Glomerular visceral epithelial cell (primary cell): ENCODE data around the gene CD99.

ENCODE experiments used
- DNase-seq: peaks from one replicate; pipeline ENCODE4 v3.0.0-alpha.2; 2016; ENCODE audit errors: extremely low spot score

CD99 gene, protein sequence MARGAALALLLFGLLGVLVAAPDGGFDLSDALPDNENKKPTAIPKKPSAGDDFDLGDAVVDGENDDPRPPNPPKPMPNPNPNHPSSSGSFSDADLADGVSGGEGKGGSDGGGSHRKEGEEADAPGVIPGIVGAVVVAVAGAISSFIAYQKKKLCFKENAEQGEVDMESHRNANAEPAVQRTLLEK

DNA sequence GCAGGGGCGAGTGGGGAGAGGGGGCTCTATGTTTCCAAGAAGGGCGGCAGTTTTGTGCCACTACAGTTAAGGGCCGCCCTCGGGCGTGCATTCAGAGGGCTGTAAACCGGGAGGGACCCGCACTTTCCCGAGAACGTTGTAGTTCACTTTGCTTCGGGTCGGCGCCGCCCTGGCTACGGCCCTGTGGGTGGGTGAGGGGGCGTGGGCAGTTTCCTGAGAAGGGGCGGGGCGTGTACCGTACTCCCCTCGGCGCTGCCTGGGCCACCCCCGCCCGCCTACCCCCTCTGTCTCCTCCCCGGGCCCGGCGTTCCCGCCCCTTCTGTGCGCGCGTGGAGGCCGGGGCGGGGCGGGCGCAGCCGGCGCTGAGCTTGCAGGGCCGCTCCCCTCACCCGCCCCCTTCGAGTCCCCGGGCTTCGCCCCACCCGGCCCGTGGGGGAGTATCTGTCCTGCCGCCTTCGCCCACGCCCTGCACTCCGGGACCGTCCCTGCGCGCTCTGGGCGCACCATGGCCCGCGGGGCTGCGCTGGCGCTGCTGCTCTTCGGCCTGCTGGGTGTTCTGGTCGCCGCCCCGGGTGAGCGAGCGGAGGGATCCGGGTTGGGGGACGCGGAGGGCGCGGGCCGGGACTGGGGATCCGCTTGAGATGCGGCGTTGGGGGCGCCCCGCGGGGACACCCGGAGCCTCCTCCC lies at the start of gene CD99:
CD99 (plus strand) TSS at position 440 of the 687 bp plus-strand sequence; CDS start at position 506, 66 bp downstream.
- peak; percentile 93 for DNase-seq

DNA sequence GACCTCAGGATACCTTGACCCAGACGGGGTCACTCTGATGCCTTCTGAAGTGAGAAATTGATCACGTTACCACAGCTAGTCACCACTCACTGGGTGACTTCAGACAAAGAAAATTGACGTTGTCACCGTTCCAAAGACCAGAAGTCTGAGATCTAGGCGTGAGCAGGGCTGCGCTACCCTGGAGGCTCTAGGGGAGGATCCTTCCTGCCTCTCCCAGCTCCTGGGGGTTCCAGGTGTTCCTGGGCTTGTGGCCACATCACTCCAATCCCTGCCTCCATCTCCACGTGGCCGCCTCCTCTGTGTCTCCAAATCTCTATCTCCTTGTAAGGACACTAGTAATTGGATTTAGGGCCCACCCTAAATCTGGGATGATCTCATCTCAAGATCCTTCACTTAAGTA lies 48.9 kb upstream of the CD99 start:
- DNase-seq = no peak

DNA sequence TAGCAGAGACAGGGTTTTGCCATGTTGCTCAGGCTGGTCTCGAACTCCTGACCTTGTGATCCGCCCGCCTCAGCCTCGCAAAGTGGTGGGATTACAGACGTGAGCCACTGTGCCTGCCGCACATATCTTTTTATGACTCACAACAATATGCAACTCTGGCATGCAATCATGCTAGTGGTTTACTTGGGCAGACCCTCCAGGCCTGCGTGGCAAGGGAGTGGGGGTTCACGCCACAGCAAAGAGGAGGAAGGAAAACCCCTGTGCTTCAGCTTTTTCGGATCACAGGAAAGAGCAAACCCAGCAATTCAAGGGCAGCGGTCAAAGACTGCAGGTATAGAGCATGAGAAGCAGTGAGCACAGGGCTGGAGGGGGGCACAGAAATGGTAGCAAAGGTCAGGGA lies 48.3 kb upstream of the CD99 start:
- no peak for DNase-seq

DNA sequence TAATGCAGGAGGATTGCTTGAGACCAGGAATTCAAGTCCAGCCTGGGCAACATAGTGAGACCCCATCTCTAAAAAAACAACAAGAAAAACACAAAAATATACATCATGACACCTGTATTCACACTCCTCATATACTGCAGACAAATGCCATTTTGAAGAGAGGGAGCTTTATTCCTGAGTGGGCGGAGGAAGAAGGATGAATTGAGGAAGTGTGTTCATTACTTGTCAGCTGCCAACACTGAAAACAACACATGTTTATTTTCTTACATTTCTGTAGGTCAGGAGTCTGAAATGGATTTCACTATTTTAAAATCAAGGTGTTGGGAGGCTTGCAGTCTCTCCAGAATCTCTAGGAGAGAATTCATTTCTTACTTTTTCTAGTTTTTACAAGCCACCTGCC lies 47.2 kb upstream of the CD99 start:
- DNase-seq = no peak

DNA sequence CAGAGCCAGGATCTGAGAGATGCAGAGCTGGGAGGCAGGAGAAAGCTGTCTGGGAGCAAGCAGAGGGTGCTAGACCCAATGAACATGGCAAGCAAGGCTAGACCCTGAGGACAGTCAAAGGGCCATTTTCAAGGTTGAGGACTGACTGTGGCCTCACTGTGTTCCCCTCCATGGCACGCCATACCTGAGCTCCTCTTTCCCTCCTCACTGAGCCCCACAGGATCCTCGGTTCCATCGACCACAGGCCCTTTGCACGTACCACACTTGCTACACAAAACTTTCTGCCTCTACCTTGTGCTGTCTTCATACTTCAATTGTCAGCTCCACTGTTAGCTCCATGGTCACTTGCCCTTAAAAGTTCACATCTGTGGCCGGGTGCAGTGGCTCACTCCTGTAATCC lies 45.5 kb upstream of the CD99 start:
- DNase-seq = no peak

DNA sequence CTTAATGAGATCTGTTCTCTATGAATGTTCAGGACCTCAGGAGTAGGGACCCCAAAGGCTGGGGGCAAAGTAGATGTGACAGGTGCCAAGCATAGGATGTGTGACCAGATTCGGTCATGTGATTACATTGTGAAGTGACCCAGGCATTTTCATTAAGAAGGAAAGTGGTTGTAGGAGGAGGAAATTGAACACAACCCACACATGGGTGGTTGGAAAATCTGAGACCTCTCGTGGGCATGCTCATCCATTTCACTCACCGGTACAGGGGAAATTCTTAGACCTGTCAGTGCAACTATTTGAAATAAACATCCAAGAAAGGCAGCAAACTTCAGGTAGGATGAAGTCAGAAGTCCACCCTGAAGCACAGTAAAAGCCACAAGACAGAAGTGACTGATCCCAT lies 43.5 kb upstream of the CD99 start:
- DNase-seq = no peak

DNA sequence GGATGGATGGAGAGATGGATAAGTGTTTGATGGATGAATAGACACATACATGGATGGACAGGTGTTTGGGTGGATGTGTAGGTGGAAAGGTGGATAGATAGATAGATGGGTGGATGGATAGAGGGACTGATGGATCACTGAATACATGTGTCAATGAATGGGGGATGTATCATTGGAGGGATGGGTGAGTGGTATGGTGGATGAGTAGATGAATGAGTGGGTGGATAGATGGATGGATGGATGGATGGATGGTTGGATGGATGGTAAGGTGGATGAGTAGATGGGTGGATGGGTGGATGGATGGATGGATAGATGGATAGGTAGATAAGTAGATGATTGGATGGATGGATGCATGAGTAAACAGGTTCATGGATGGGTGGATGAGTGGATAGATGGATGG lies 41.1 kb upstream of the CD99 start:
- no peak for DNase-seq

DNA sequence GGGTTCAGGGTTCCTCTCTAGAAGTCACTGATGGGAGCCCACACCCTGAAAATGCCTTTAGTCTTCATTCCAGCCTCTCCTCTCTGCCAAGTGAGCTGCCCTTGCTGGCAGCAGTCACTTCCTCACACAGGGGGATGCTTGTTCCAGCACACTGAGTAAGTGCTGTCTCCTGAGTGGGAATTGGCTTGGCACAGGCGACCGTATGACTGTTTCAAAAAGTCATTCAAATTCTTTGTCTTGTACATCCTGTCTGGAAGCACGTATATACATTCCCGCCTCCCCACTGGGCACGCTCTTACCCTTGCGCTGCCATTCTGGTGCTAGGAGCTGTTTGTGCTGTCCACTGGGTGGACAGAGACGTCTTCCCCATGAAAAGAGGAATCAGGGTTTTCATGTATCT lies 40.2 kb upstream of the CD99 start:
- DNase-seq = no peak

DNA sequence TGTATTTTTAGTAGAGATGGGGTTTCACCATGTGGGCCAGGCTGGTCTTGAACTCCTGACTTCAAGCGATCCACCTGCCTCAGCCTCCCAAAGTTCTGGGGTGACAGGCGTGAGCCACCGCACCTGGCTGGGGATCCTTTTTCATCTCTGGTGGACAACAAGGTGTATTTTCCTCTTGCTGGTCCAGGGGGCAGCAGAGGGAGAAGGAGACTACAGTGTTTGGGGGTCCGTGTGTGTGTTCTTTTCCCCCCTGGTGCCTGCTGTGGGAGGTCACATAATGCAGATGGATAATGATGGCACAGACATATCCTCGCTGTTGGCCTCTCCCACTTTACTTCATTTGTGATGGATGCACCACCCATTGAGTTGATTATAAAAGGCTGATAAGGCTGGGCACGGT lies 39.0 kb upstream of the CD99 start:
- DNase-seq = no peak

DNA sequence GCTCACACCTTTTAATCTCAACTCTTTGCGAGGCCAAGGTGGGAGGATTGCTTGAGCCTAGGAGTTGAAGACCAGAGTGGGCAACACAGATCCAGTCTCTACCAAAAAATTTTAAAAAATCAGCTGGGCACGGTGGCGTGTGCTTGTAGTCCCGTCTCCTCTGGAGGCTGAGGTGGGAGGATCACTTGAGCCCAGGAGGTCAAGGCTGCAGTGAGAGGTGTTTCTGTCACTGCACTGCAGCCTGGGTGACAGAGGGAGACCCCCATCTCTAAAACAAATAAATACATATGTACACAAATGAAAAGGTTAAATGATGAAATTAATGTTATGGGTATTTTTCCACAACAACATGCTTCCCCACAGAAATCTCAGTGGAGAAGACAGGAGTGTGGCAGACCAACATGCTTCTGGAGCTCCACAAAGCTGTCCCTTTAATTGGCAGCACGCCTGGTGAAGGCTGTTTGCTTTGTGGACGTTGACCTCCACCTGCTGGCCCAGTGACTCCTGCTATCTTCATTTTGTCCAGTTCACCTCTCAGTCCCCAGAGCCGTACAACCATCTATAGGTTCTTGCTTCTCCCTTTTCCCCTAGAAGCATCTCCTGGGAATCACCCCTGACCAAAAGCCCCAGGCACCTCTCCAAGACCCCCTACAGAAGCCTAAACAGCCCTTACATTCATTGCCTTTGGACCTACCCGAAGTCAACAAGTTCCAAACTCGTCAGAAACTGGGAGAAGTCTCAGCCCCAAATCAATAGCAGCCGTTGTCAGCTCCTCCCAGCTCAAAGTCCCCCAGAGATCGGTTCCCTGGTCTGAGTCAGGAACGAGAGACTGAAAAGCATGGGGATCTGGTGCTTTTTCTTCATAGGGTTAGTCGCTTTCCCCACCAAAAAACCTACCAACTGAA lies 36.4 kb upstream of the CD99 start:
- DNase-seq = no peak

DNA sequence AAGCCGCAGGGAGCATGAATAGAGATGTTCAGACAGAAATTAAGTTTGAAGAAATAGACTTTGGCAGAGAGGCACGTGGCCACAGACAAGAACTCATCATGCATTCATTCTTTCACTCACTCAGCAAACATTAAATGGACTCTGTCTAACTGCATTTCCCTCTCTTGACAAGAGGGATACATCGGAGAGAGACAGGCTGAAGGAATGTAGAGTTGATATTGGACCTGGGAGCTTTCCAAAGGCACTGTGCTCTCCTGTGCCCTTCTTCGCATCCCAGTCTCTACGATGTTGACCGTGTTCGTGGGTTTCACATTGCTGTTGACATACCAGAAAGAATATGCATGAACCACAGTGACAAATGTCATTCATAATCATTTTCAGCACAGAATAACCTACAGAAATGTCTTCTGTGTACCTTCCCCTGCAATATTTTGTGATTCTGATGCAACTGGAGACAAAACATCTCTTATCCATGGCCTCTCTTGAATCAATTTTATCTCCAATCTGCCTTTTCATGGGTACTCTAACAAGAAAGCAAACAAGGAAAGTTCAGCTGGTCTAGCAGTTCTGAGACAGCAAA lies 34.7 kb upstream of the CD99 start:
- DNase-seq = no peak

DNA sequence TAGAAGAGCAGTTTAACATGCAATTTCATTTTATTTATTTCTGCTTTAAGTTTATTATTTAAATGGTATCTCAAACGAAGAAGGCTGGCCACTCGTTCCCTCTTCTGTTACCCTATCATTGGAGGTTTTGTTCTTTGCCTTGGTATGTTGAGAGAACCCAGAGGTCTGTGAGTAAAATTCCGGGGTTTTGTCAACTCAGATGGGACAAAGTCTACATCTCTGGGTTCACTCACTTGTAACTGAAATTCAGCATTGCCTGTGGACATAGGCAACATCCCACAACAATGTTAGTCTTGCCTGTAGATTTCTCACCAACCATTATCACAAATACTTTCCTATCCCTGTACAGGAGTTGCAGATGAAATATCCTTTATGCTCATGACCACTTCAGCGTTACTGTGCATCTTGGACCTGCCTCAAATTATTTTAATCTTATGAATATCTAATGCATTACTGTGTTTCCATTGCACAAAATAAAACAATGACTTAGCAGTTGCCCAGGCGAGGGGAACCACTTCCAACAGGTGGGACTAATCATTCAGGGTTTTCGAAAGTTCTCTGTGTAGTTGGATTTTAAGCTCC lies 33.5 kb upstream of the CD99 start:
- no peak for DNase-seq

DNA sequence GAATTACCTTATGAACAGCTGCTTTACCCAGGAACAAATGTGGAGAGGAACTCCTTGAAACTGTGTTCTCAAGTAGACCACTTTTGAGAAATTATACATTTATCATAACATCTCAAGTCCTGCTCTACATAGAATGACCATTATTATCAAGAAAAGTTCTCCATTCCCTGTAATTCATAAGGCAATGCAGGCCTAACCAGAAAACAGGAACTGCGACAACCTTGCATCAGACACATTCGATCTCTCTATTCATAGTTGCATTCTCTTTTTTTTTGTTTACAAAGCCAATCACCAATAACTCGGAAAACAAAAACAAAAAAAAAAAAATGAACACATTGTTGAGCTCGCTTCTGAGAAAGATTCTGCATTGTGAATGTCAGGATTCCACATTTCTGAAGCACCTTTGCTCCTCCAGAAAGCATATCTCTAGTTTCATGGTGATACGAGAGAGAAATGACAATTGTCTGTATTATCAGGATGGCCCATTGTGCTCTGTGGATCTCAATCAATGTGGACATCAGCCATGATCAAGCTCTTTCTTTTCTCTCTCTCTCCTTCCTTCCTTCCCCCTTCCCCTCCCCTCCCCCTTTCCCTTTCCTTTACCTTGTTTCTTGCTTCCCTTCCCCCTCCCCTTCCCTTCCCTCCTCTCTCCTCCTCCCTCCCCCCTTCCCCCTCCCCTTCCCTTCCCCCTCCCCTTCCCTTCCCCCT lies 32.4 kb upstream of the CD99 start:
- DNase-seq = no peak

DNA sequence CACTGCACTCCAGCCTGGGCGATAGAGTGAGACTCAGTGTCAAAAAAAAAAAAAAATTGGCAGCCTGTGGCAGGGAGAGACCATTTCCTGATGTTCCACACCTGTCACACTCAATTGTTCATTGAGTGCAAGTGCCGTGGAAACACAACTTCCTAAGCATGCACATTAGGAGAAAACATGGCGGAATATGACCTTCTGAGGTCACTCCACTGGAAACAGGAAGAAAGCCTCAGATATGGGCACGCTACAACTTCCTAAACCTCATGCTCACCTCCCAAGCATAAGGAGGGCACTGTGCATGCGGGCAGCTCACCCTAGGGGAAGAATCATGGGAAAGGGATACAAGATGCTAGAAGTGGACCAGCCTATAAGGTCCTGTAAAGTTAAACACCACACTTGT lies 28.5 kb upstream of the CD99 start:
- DNase-seq = no peak

DNA sequence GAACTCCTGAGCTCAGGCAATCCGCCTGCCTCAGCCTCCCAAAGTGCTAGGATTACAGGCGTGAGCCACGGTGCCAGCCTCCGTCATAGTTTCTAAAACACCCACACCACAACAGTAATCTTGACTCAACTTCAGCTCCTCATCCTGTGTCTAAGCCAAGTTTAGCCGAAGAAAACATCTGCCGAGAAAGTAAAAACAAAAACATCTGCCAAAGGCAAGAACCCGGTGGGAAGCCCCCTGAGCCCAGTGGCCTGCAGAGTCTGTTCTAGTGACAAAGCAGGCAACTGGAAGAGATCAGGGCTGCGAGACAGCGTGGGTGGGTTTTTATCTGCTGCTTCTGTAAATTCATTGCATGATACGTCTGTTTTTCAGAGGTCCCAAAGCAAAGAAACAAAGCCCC lies 26.6 kb upstream of the CD99 start:
- DNase-seq = no peak

DNA sequence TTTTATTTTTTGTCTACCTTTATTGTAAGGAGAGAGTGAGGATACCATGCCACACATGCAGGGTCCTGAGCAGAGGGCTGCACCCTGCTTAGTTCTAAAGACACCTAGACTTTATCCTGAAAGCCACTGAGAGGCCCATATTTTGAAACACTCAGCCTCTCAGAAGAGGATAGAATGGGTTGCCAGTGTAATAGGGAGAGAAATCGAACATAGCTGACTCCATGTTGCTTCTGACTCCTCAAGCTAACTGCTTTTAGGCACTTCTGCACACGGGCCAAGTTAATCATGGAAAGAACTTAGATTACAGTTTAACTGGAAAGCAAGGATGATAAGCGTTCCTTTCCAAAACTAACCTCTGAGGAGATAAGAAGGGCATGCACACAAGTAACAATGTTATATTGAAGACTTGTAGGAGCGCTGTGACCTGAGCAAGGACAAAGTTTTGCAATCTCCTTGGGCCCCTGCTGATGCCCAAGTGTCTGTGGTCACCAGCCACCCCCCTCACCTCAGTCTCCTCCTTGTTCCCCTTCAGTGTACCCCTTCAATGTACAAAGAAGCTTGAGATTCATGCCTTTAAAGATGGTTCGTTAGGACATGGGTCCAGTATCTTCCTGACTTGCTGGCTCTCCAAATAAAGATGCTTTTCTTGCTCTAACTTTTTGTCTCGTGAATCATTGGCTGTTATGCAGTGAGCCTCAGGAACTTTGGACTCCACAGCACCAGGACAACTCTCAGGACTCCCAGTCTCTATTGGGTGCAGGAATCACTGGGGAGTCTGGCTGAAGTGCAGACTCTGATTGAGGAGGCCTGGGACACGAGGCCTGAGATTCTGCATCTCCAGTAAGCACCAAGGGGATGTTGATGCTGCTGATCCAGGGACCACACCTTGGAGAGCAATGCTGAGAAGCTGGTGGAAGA lies 25.4 kb upstream of the CD99 start:
- DNase-seq = no peak

DNA sequence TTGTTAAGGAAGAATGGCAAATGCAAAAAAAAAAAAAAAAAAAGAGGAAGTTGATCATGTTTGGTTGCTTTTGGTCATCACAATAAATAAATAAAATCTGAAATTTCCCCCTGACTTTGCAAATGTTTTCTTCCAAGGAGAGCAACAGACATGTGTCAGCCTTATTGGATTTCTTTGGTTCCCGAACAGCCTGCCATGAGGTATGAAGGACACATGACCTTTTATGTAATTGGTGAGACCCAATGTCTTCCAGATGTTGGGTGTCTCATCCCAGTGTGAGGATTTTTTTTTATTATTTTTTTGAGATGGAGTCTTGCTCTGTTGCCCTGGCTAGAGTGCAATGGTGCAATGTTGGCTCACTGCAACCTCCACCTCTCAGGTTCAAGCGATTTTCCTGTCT lies 24.6 kb upstream of the CD99 start:
- no peak for DNase-seq

DNA sequence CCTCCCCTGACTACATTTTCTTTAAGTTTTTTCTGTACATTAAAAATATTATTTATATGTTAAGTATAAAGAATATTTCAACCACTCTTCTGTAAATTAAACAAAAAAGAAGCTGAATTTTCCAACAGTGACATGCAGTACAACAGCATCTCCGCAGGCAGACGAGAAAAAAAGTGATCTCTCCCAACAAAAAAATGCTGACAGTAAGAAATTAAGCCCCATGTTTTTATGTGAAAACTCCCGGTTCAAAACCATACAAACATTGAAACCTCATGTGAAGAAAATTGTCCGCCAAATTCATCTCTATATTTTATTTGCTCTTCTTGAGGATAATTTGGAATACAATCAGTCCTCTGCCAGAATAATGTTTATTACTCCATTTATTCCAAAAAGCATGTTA lies 20.1 kb upstream of the CD99 start:
- no peak for DNase-seq

DNA sequence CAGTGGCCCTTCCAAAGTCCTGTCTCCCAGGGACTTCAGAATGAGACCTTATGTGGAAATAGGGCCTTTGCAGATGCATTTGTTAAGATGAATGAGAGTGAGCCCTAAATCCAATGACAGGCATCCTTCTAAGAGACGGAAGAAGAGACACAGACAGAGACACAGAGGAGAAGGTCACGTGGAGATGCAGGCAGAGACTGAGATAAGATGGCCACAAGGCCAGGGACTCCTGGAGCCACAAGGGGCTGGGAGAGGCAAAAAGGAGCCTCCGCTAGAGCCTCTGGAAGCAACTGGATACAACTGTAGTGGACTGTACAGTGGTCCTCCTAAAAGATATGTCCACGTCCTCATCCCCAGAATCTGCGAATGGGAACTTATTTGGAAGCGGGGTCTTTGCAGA lies 19.0 kb upstream of the CD99 start:
- no peak for DNase-seq

DNA sequence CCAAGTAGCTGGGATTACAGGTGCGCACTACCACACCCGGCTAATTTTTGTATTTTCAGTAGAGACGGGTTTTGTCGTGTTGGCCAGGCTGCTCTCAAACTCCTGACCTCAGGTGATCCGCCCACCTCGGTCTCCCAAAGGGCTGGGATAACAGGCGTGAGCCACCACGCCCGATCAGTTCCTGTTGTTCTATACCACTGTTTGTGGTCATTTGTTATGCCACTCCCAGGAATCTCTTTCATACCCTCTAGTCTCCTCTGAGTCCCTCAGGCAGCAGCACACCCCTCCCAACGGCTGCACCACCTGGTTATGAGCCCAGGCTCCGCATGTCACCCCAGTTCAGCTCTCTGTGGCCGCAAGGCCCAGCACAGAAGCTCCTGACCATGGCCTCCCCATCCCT lies 17.5 kb upstream of the CD99 start:
- DNase-seq = no peak
